A549 (cell line): ENCODE measurements around the gene TIAM2. TPM values are rescaled to one million over a fixed set of nuclear protein-coding genes. Genes with fewer than 3 reads are reported as not detected.

Experiments used
- ATAC-seq, 2 experiments: fragments of 200-7000 bp in 1 of 2; fragments of >200 bp in 1 of 2; cut with Nextera tagmentation in 1 of 2; cut with Tn5 transposase in 1 of 2; 3 replicates each; pipeline versions ENCODE4 v1.8.0 to v1.9.1; 2018 to 2020; ENCODE audit warnings: mild to moderate bottlenecking in 1 of 2, moderate library complexity in 1 of 2
- CTCF ChIA-PET: fragments of 300-600 bp; sonication (Branson Sonifier 250); formaldehyde crosslinking; extraction: SDS; loops from one replicate; lab custom pipeline; 2021; ENCODE audit warnings: antibody characterized with exemption, inconsistent platforms; lab: Yijun Ruan, JAX
- POLR2A ChIA-PET: fragments of 350-600 bp; formaldehyde crosslinking; extraction: SDS; loops from one replicate; lab custom pipeline; 2021; ENCODE audit warnings: antibody characterized with exemption, inconsistent platforms; lab: Yijun Ruan, JAX
- DNase-seq, 2 experiments: peaks; one replicate each; pipeline versions ENCODE4 v3.0.0 to v3.0.0-alpha.2; 2011 to 2016; ENCODE audit warnings: low read depth in 1 of 2, low spot score in 1 of 2
- FAIRE-seq: peaks from 2 replicates; lab custom pipeline; 2011; peaks lifted over from hg19 to GRCh38; lab: Jason Lieb, UNC
- H3K27ac ChIP-seq, 2 experiments: fragments of >200 bp; sonication (Bioruptor Twin); formaldehyde crosslinking; 3 replicates each; pipeline ENCODE4 v1.5.1; 2016 to 2017
- H3K4me1 ChIP-seq: fragments of >200 bp; sonication (Bioruptor Twin); formaldehyde crosslinking; 3 replicates; pipeline ENCODE4 v1.6.1; 2016
- H3K4me2 ChIP-seq: fragments of >200 bp; sonication (Bioruptor Twin); formaldehyde crosslinking; 3 replicates; pipeline ENCODE4 v1.6.1; 2016
- H3K4me3 ChIP-seq: fragments of >200 bp; sonication (Bioruptor Twin); formaldehyde crosslinking; 3 replicates; pipeline ENCODE4 v1.5.1; 2016
- H3K9me3 ChIP-seq: fragments of >200 bp; sonication (Bioruptor Twin); formaldehyde crosslinking; 3 replicates; pipeline ENCODE4 v1.6.1; 2016
- CEBPB ChIP-seq, 2 experiments: fragments of >200 bp in 1 of 2; sonication (Bioruptor Twin) in 1 of 2; formaldehyde crosslinking in 1 of 2; IDR thresholded peaks; 2 replicates each; pipeline ENCODE4 v1.6.1; 2012 to 2016
- EHF ChIP-seq: fragments of 250-450 bp; sonication (Bioruptor Pico); IDR thresholded peaks from 2 replicates; pipeline ENCODE4 v1.5.0; 2020; ENCODE audit warnings: mild to moderate bottlenecking
- EP300 ChIP-seq, 2 experiments: fragments of >200 bp; sonication (Bioruptor Twin); formaldehyde crosslinking; IDR thresholded peaks; 2 replicates in 1 of 2; 3 replicates in 1 of 2; pipeline ENCODE4 v1.6.1; 2016 to 2017
- FOSB ChIP-seq: fragments of 250-450 bp; sonication (Bioruptor Pico); IDR thresholded peaks from 2 replicates; pipeline ENCODE4 v1.5.0; 2020; ENCODE audit warnings: mild to moderate bottlenecking, moderate library complexity
- HOXA7 ChIP-seq: fragments of 250-450 bp; sonication (Bioruptor Pico); IDR thresholded peaks from 2 replicates; pipeline ENCODE4 v1.5.0; 2020; ENCODE audit warnings: mild to moderate bottlenecking, moderate library complexity
- HOXB5 ChIP-seq: fragments of 250-450 bp; sonication (Bioruptor Pico); IDR thresholded peaks from 2 replicates; pipeline ENCODE4 v1.5.0; 2020; ENCODE audit warnings: mild to moderate bottlenecking, moderate library complexity
- JUN ChIP-seq, 2 experiments: fragments of >200 bp; sonication (Bioruptor Twin); formaldehyde crosslinking; IDR thresholded peaks; 2 replicates in 1 of 2; 3 replicates in 1 of 2; pipeline ENCODE4 v1.6.1; 2016 to 2017
- KDM5A ChIP-seq: fragments of 200-600 bp; sonication (generic); IDR thresholded peaks from 2 replicates; pipeline ENCODE4 v1.6.1; 2016; ENCODE audit warnings: antibody characterized with exemption, mild to moderate bottlenecking
- MYC ChIP-seq: IDR thresholded peaks from 2 replicates; pipeline ENCODE4 v1.6.1; 2012; ENCODE audit warnings: mild to moderate bottlenecking, inconsistent platforms, low read length, improper control_type of control experiment, borderline replicate concordance
- PHF8 ChIP-seq: fragments of 200-600 bp; sonication (generic); IDR thresholded peaks from 2 replicates; pipeline ENCODE4 v1.6.1; 2016; ENCODE audit warnings: low read depth, mild to moderate bottlenecking, antibody characterized with exemption, moderate library complexity, borderline replicate concordance
- POLR2A ChIP-seq: IDR thresholded peaks from 2 replicates; pipeline ENCODE4 v1.6.1; 2012; ENCODE audit warnings: mild to moderate bottlenecking, low read length
- RAD21 ChIP-seq, 2 experiments: fragments of >200 bp in 1 of 2; sonication (Bioruptor Twin) in 1 of 2; formaldehyde crosslinking in 1 of 2; IDR thresholded peaks in 1 of 2; conservative IDR thresholded peaks in 1 of 2; 2 replicates in 1 of 2; 3 replicates in 1 of 2; pipeline ENCODE4 v1.6.1; 2012 to 2018; ENCODE audit warnings: inconsistent platforms in 1 of 2
- ZFP36 ChIP-seq: fragments of 450-650 bp; IDR thresholded peaks from 2 replicates; pipeline ENCODE4 v1.6.1; 2014; ENCODE audit warnings: borderline replicate concordance; ENCODE audit not compliant: partially characterized antibody
- ZNF302 ChIP-seq: fragments of 250-450 bp; sonication (Bioruptor Pico); IDR thresholded peaks from 2 replicates; pipeline ENCODE4 v1.9.0; 2021; ENCODE audit warnings: inconsistent platforms, mild to moderate bottlenecking, moderate library complexity
- ZSCAN20 ChIP-seq: fragments of 250-450 bp; sonication (Bioruptor Pico); IDR thresholded peaks from 2 replicates; pipeline ENCODE4 v1.8.0; 2022; ENCODE audit warnings: mild to moderate bottlenecking, moderate library complexity
- WGBS: methylation state at CpG from one replicate; pipeline ENCODE4 v1.1.6; 2017; ENCODE audit errors: missing lambda C conversion rate; 5-methylcytosine and 5-hydroxymethylcytosine counted together
- polyA plus RNA-seq, 4 experiments: library from polyadenylated mRNA; depleted of rRNA in 3 of 4; stranded (reverse); fragments of >200 nt; fragmentation: RNase III in 1 of 4; extraction: RNeasy Plus Mini Kit Qiagen cat#74134 plus additional on column Dnase treatment in 1 of 4; gene quantifications; 2 replicates in 3 of 4; 3 replicates in 1 of 4; pipeline ENCODE4 v1.2.3, GENCODE V29; 2011 to 2017
- TF ChIP-seq, protein P1 (sequence below): IDR thresholded peaks from 2 replicates; pipeline ENCODE4 v1.6.1; 2012; ENCODE audit warnings: low read depth, borderline replicate concordance
- TF ChIP-seq, protein P2 (sequence below): fragments of >200 bp; sonication (Bioruptor Twin); formaldehyde crosslinking; IDR thresholded peaks from 3 replicates; pipeline ENCODE4 v1.6.1; 2016
- TF ChIP-seq, protein P3 (sequence below): IDR thresholded peaks from 2 replicates; pipeline ENCODE4 v1.6.1; 2012
- TF ChIP-seq, protein P4 (sequence below): fragments of >200 bp; sonication (Bioruptor Twin); formaldehyde crosslinking; IDR thresholded peaks from 3 replicates; pipeline ENCODE4 v1.5.1; 2016
- TF ChIP-seq, protein P5 (sequence below): fragments of 250-450 bp; sonication (Bioruptor Pico); IDR thresholded peaks from 2 replicates; pipeline ENCODE4 v1.5.0; 2020; ENCODE audit warnings: low read depth, mild to moderate bottlenecking, moderate library complexity
- TF ChIP-seq, protein P6 (sequence below): fragments of 250-450 bp; sonication (Bioruptor Pico); IDR thresholded peaks from 2 replicates; pipeline ENCODE4 v1.5.0; 2021; ENCODE audit warnings: mild to moderate bottlenecking, moderate library complexity, borderline replicate concordance

The TIAM2 gene
- polyA plus RNA-seq, 2 of the 4 experiments (the other 2 are of a cell fraction): 2.5 to 3.1 TPM

DNA sequence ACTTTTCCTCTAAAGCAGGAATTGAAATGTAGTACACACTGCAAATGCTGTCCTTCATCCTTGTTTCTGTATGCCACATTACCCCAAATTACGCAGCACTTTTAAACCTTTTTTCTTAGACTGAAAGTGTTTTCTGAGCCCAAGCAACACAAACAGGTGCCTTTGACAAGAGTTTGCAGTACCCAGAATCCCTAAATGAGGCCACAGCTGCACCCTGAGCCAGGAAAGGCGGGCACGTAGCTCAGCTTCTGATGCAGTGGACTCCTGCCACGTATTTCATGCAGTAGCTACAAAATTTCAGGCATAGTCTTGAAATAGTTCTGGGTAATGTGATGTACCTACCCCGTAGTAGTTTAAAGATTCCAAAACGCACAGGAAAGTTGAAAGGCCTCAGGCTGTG lies 237.7 kb downstream of the TIAM2 start:
- TF ChIP-seq POLR2A (no peak), MYC (no peak)
- TF ChIP-seq, protein P1, sequence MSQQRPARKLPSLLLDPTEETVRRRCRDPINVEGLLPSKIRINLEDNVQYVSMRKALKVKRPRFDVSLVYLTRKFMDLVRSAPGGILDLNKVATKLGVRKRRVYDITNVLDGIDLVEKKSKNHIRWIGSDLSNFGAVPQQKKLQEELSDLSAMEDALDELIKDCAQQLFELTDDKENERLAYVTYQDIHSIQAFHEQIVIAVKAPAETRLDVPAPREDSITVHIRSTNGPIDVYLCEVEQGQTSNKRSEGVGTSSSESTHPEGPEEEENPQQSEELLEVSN: no peak
- TF ChIP-seq, protein P2, sequence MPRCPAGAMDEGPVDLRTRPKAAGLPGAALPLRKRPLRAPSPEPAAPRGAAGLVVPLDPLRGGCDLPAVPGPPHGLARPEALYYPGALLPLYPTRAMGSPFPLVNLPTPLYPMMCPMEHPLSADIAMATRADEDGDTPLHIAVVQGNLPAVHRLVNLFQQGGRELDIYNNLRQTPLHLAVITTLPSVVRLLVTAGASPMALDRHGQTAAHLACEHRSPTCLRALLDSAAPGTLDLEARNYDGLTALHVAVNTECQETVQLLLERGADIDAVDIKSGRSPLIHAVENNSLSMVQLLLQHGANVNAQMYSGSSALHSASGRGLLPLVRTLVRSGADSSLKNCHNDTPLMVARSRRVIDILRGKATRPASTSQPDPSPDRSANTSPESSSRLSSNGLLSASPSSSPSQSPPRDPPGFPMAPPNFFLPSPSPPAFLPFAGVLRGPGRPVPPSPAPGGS: no peak
- TF ChIP-seq, all 56 proteins: peak for 0
- Histone ChIP-seq H3K27ac (no peak overlapping the region), H3K4me1 (no peaks in the 10 kb centered on the region), H3K4me2 (no peak overlapping the region), H3K9me3 (no peaks in the 10 kb centered on the region), H3K4me3 (no peak overlapping the region)
- DNase-seq: no peak
- FAIRE-seq: no peak
- ChIA-PET POLR2A (no interaction called here), CTCF (interaction anchor here (2.3 kb wide), 1 partner anchor 15 kb away, joined by 7 read pairs; no protein-coding TSS in a partner anchor)
- no peak for ATAC-seq
- WGBS: 91% methylated on average over 6 of the region's 6 CpGs

DNA sequence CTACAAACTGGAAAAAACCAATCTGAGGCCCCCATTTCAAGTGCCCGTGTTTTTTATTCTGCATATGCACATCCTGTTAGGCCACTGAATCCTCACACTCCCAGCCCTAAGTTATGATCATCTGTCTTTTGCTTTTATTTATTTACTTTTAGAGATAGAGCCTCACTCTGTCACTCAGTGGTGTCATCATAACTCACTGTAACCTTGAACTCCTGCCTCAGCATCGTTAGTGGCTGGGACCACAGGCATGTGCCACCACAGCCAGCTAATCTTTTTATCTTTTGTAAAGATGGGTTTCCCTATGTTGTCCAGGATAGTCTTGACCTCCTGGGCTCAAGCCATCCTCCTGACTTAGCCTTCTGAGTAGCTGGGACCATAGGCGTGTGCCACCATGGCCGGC lies 239.1 kb downstream of the TIAM2 start:
- ChIA-PET CTCF (interaction anchor here (1.3 to 2.3 kb wide), 3 partner anchors 14 to 57 kb away, joined by 3 to 7 read pairs (median 3); no protein-coding TSS in a partner anchor), POLR2A (no interaction called here)
- ATAC-seq (no peak), FAIRE-seq (no peak), DNase-seq (no peak)
- no peak overlapping the region for H3K4me2 ChIP-seq
- no peaks in the 10 kb centered on the region for H3K4me1 ChIP-seq
- no peak overlapping the region for H3K27ac ChIP-seq
- H3K4me3 ChIP-seq: no peak overlapping the region
- 86% methylated on average over 4 of the region's 4 CpGs for WGBS
- TF ChIP-seq MYC (no peak), FOSB (no peak), RAD21 (conservative IDR thresholded peaks at IDR 0.05 in 1 of 2, IDR thresholded peaks at IDR 0.05 in 1 of 2) (no peak), ZFP36 (no peak), PHF8 (no peak), KDM5A (no peak), HOXB5 (no peak), POLR2A (no peak), EHF (CRISPR knock-in tag) (no peak), HOXA7 (CRISPR knock-in tag) (no peak), CEBPB (IDR thresholded peaks at IDR 0.05) (no peak)
- TF ChIP-seq, protein P3, sequence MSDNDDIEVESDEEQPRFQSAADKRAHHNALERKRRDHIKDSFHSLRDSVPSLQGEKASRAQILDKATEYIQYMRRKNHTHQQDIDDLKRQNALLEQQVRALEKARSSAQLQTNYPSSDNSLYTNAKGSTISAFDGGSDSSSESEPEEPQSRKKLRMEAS: no peak
- TF ChIP-seq, protein P4, sequence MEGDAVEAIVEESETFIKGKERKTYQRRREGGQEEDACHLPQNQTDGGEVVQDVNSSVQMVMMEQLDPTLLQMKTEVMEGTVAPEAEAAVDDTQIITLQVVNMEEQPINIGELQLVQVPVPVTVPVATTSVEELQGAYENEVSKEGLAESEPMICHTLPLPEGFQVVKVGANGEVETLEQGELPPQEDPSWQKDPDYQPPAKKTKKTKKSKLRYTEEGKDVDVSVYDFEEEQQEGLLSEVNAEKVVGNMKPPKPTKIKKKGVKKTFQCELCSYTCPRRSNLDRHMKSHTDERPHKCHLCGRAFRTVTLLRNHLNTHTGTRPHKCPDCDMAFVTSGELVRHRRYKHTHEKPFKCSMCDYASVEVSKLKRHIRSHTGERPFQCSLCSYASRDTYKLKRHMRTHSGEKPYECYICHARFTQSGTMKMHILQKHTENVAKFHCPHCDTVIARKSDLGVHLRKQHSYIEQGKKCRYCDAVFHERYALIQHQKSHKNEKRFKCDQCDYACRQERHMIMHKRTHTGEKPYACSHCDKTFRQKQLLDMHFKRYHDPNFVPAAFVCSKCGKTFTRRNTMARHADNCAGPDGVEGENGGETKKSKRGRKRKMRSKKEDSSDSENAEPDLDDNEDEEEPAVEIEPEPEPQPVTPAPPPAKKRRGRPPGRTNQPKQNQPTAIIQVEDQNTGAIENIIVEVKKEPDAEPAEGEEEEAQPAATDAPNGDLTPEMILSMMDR: no peak
- TF ChIP-seq, protein P5, sequence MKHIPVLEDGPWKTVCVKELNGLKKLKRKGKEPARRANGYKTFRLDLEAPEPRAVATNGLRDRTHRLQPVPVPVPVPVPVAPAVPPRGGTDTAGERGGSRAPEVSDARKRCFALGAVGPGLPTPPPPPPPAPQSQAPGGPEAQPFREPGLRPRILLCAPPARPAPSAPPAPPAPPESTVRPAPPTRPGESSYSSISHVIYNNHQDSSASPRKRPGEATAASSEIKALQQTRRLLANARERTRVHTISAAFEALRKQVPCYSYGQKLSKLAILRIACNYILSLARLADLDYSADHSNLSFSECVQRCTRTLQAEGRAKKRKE (CRISPR knock-in tag): no peak
- TF ChIP-seq, protein P1: no peak
- H3K9me3 ChIP-seq: peaks cover 4% of the 10 kb centered on the region; the same call in 2 of the 3 replicates

DNA sequence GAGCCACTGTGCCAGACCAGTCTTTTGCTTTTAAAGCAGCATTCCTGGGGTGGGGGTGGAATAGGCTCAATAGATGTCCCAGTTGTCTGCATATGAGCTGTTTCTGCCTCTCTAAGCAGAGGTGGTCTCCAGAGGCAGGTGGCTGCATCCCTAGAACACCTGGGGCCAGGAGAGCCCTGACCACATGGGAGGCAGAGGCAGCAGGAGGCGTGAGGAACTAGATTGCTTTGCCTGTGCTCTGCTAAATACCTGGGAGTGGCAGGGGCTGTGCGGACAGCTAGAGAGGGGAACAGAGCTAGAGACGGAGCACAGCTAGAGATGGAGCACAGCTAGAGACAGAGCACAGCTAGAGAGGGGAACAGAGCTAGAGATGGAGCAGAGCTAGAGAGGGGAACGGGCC lies 239.6 kb downstream of the TIAM2 start:
- Histone ChIP-seq H3K4me3 (no peak overlapping the region), H3K4me2 (no peak overlapping the region), H3K27ac (no peak overlapping the region), H3K4me1 (no peaks in the 10 kb centered on the region), H3K9me3 (peaks cover 4% of the 10 kb centered on the region; the same call in 2 of the 3 replicates)
- ATAC-seq (no peak), DNase-seq (no peak), FAIRE-seq (no peak)
- ChIA-PET POLR2A (no interaction called here), CTCF (interaction anchor here (1.3 to 2.3 kb wide), 3 partner anchors 13 to 57 kb away, joined by 3 to 7 read pairs (median 3); no protein-coding TSS in a partner anchor)
- TF ChIP-seq ZSCAN20 (no peak), HOXA7 (CRISPR knock-in tag) (no peak), KDM5A (no peak), EP300 (IDR thresholded peaks at IDR 0.05) (no peak), ZNF302 (CRISPR knock-in tag) (no peak), JUN (IDR thresholded peaks at IDR 0.05) (no peak)
- TF ChIP-seq, protein P6, sequence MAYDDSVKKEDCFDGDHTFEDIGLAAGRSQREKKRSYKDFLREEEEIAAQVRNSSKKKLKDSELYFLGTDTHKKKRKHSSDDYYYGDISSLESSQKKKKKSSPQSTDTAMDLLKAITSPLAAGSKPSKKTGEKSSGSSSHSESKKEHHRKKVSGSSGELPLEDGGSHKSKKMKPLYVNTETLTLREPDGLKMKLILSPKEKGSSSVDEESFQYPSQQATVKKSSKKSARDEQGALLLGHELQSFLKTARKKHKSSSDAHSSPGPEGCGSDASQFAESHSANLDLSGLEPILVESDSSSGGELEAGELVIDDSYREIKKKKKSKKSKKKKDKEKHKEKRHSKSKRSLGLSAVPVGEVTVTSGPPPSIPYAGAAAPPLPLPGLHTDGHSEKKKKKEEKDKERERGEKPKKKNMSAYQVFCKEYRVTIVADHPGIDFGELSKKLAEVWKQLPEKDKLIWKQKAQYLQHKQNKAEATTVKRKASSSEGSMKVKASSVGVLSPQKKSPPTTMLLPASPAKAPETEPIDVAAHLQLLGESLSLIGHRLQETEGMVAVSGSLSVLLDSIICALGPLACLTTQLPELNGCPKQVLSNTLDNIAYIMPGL (CRISPR knock-in tag): no peak
- TF ChIP-seq, protein P4: no peak
- 92% methylated on average over 4 of the region's 4 CpGs for WGBS
